Measurements from ENCODE around the gene POLN.
"Not testable (repeated sequence)": the region's sequence is repeated elsewhere in the genome, so short reads cannot be mapped to it uniquely, and the experiment has no call there.

The POLN gene

DNA sequence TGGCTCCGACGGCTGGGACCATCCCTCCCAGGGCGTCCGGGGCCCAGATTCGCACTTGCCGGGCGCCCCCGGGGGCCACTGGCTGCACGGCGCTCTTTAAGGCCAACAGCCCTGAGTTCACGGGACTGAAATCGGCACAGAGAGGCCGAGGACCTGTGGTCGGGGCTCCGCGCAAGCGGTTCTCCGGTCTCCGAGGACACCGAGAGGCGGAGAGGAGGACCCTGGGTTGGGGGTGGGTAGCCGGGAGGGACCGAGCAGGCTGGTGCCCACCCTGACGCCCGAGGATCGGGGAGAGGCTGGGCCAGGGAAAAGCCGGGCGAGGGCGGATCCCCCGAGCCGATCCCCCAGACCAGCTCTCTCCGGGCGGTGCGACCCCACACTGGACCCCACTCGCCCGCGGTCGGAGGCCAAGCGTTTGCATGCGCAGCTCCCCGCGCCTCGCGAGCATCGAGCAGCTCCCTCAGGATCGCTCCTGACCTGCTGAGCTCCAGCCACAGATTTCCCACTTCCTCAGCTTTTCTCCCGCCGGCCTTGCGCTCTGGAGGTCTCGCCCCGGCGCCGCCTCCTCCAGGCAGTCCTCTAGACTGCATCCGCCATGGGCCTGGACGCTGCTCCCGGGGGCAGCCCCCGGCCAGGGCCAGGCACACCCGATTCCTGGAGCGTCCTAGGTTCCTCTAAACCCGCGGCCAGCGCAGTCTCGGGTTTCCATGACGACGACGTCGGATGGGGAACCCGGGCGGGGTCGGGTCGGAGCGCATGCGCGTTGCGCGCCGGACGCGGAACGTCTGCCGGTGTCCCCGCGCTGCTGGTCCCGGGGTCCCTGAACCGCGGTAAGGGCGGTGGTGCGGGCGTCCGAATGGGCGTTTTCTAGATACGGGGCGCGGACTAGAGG lies 200.4 kb downstream of the POLN start:
- peak overlapping the region; percentile 43; the same call in 1 of the 2 replicates for H3K27ac ChIP-seq
- TF ChIP-seq, protein P1, sequence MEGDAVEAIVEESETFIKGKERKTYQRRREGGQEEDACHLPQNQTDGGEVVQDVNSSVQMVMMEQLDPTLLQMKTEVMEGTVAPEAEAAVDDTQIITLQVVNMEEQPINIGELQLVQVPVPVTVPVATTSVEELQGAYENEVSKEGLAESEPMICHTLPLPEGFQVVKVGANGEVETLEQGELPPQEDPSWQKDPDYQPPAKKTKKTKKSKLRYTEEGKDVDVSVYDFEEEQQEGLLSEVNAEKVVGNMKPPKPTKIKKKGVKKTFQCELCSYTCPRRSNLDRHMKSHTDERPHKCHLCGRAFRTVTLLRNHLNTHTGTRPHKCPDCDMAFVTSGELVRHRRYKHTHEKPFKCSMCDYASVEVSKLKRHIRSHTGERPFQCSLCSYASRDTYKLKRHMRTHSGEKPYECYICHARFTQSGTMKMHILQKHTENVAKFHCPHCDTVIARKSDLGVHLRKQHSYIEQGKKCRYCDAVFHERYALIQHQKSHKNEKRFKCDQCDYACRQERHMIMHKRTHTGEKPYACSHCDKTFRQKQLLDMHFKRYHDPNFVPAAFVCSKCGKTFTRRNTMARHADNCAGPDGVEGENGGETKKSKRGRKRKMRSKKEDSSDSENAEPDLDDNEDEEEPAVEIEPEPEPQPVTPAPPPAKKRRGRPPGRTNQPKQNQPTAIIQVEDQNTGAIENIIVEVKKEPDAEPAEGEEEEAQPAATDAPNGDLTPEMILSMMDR (conservative IDR thresholded peaks at IDR 0.05): no peak

DNA sequence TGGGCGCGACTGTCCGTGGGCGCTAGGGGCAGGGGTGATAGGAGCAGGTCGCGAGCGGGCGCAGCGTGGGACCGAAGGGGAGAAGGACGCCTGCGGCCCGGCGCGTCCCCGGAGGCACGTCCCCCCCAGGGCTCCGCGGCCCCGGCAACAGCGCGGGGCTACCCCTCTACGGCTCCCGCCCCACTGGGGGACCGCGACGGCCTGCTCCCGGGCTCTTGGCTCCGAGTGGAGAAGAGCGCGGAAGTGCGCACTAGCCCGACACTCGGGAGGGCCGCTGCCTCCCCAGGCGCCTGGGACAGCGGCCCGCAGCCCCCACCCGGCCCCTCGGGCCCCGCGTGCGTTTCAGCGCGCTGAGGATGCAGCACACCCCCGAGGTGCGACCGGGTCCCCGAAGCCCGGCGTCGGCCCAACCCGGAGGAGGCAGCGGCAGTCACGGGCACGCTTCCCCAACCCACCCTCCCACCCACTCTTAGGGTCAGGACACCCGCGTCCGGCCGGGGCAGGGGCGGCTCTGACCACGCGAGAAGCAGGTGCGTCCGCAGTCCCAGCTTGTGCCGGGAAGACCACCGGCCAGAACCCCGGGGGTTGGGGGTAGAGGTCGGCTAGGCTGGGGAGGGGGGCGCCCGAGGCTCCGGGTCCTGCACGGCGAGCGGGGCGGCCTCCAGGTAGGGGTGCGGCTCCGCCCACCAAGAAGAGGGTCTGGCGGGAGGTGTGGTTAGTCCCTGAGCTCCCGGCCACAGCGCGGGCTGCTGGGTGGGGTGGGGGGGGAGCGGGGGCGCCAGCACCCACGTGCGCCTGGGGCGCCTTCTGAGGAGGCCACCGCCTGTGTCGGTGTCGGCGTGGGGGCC lies 201.3 kb downstream of the POLN start:
- TF ChIP-seq, protein P1 (conservative IDR thresholded peaks at IDR 0.05): no peak
- H3K27ac ChIP-seq: no peak overlapping the region

DNA sequence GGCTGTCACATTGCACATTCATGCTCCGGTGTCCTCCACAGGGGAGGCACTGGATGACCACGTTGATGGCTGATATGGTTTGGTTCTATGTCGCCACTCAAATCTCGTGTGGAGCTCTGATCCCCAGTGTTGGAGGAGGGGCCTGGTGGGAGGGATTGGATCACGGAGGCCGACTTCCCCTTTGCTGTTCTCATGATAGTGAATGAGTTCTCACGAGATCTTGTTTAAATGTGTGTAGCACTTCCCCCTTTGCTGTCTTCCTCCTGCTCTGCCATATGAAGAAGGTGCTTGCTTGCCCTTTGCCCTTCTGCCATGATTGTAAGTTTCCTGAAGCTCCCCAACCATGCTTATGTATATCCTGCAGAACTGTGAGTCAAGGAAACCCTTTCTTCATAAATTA lies 205.1 kb downstream of the POLN start:
- TF ChIP-seq, protein P1 (conservative IDR thresholded peaks at IDR 0.05): no peak
- H3K27ac ChIP-seq: no peak overlapping the region

DNA sequence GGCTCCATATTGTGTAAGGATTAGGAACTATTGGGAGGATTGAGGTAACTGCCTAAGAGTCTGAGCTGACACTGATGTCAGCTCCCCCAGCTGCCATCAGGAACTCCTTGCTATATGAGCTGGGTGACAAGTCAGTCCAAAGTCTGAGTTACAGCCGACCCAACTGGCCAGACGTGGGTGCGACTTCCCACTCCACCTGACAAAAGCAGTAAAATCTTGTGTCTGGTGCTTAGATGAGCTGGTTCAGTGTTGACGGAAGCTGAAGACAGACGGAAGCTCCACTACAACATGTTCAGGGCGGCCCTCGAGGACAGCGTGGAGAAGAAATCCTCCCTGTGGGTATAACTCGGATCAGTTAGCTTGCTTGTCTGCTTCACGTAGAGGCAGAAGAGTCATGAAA lies 205.6 kb downstream of the POLN start:
- H3K27ac ChIP-seq: no peak overlapping the region
- TF ChIP-seq, protein P1 (conservative IDR thresholded peaks at IDR 0.05): no peak

DNA sequence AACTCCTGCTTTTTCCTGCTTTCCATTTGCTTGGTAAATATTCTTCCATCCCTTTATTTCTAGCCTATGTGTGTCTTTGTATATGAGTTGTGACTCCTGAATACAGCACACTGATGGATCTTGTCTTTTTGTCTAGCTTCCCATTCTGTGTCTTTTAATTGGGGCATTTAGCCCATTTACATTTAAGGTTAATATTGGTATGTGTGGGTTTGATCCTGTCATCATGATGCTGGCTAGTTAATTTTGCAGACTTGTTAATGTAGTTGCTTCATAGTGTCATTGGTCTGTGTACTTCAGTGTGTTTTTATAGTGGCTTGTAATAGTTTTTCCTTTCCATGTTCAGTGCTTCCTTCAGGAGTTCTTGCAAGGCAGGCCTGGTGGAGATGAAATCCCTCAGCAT lies 210.8 kb downstream of the POLN start:
- H3K27ac ChIP-seq: not testable (repeated sequence)

DNA sequence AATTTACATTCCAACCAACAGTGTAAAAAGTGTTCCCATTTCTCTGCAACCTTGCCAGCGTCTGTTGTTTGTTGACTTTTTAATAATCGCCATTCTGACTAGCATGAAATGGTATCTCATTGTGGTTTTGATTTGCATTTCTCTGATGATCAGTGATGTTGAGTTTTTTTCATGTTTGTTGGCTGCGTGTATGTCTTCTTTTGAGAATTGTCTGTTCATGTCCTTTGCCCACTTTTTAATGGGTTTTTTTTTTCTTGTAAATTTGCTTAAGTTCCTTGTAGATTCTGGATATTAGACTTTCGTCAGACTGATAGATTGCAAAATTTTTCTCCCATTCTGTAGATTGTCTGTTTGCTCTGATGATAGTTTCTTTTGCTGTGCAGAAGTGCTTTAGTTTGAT lies 214.8 kb downstream of the POLN start:
- H3K27ac ChIP-seq: not testable (repeated sequence)

DNA sequence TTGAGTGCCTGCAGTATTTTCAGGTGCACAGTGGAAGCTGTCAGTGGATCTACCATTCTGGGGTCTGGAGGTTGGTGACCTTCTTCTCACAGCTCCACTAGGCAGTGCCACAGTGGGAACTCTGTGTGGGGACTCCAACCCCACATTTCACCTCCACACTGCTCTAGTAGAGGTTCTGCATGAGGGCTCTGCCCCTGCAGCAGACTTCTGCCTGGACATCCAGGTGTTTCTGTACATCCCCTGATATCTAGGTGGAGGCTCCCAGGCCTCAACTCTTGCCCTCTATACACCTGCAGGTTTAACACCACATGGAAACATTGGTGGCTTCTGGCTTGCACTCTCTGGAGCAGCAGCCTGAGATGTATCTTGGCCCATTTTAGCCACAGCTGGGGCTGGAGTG lies 216.1 kb downstream of the POLN start:
- TF ChIP-seq, protein P1 (conservative IDR thresholded peaks at IDR 0.05): no peak
- no peak overlapping the region for H3K27ac ChIP-seq

DNA sequence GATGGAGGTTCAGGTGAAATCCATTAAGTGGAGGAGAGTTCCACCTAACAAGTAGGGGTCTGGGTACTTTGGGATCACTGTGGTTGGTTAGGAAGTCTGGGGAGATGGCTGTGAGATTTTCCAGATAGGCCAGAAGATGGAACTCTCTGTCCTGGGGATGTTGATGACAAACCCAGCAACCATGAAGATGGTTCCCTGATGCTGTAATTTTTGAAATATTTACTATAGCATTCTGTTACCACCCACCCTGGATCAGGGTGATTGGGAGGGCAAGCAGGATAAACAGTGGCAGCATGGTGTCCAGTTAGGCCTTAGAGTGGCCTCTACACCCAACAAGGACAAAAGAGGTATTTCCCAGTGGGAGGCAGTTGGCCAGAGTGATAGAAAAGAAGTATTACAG lies 217.2 kb downstream of the POLN start:
- TF ChIP-seq, protein P1 (conservative IDR thresholded peaks at IDR 0.05): no peak
- no peak overlapping the region for H3K27ac ChIP-seq
